Middle frontal gyrus (tissue), 1 donor: ENCODE results near the gene RALGPS1.

ENCODE experiments used
- DNase-seq: peaks from one replicate; pipeline ENCODE4 v3.0.0-alpha.2; 2015; ENCODE audit warnings: low spot score; ENCODE audit errors: extremely low spot score

The RALGPS1 gene

GRCh38 chr9:127222388-127223095 lies 308.0 kb downstream of the RALGPS1 start:
- DNase-seq, result no peak

- DNase-seq, result no peak
These were observed 308.7 kb downstream of the RALGPS1 start for GRCh38 chr9:127223266-127223665.

- DNase-seq, result no peak
These were observed 309.2 kb downstream of the RALGPS1 start for GRCh38 chr9:127223810-127224177.

- peak; percentile 66 for DNase-seq
These were observed 309.7 kb downstream of the RALGPS1 start for GRCh38 chr9:127224178-127224882.

GRCh38 chr9:127224883-127225739 lies 310.5 kb downstream of the RALGPS1 start:
- DNase-seq, result peak; percentile 80

- no peak for DNase-seq
These were observed 311.4 kb downstream of the RALGPS1 start for GRCh38 chr9:127225801-127226625.

GRCh38 chr9:127229691-127230417 lies 315.3 kb downstream of the RALGPS1 start:
- no peak for DNase-seq

- DNase-seq, result no peak
These were observed 317.1 kb downstream of the RALGPS1 start for GRCh38 chr9:127231666-127232065.

GRCh38 chr9:127232833-127233549 lies 318.4 kb downstream of the RALGPS1 start:
- no peak for DNase-seq

- no peak for DNase-seq
These were observed 319.0 kb downstream of the RALGPS1 start for GRCh38 chr9:127233550-127233949.

- no peak for DNase-seq
These were observed 319.4 kb downstream of the RALGPS1 start for GRCh38 chr9:127233989-127234388.

- no peak for DNase-seq
These were observed 323.2 kb downstream of the RALGPS1 start for GRCh38 chr9:127237801-127238200.

- peak; percentile 1 for DNase-seq
These were observed 326.8 kb downstream of the RALGPS1 start for GRCh38 chr9:127241354-127241753.

GRCh38 chr9:127244609-127245601 lies 330.3 kb downstream of the RALGPS1 start:
- DNase-seq, result peak; percentile 96

- DNase-seq, result no peak
These were observed 331.1 kb downstream of the RALGPS1 start for GRCh38 chr9:127245637-127246164.

- no peak for DNase-seq
These were observed 333.7 kb downstream of the RALGPS1 start for GRCh38 chr9:127248241-127248640.

GRCh38 chr9:127249877-127250276 lies 335.3 kb downstream of the RALGPS1 start:
- DNase-seq, result no peak

- no peak for DNase-seq
These were observed 336.4 kb downstream of the RALGPS1 start for GRCh38 chr9:127250896-127251391.
